Measurements from ENCODE around the gene RNF17.

Gene RNF17

DNA sequence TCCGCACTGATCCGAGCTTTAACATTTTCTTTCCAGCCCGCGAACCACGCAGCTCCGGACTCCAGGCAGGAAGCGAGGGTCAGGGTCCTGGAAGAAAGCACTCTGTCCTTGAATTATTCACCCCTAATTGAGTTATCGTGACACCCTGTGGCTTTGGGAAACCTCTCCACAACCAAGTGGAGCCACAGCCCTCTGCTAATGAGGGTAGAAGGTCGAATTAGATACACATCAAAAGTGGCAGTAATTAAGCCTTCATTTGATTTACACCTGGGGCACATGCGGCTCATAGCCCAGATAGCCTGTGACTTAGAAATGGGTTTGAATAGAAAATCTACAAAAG is 15.9 kb upstream of the RNF17 start:
- TF ChIP-seq, protein P1, sequence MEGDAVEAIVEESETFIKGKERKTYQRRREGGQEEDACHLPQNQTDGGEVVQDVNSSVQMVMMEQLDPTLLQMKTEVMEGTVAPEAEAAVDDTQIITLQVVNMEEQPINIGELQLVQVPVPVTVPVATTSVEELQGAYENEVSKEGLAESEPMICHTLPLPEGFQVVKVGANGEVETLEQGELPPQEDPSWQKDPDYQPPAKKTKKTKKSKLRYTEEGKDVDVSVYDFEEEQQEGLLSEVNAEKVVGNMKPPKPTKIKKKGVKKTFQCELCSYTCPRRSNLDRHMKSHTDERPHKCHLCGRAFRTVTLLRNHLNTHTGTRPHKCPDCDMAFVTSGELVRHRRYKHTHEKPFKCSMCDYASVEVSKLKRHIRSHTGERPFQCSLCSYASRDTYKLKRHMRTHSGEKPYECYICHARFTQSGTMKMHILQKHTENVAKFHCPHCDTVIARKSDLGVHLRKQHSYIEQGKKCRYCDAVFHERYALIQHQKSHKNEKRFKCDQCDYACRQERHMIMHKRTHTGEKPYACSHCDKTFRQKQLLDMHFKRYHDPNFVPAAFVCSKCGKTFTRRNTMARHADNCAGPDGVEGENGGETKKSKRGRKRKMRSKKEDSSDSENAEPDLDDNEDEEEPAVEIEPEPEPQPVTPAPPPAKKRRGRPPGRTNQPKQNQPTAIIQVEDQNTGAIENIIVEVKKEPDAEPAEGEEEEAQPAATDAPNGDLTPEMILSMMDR (IDR thresholded peaks at IDR 0.05; ENCODE audit: insufficient read depth, low read length, missing control alignments), result no peak
- POLR2A ChIA-PET, result no interaction called here

GRCh38 chr13:24759197-24759596 is 4.8 kb upstream of the RNF17 start:
- H3K4me3 ChIP-seq (ENCODE audit: low read depth, low read length), result no peak overlapping the region
- TF ChIP-seq, protein P1 (IDR thresholded peaks at IDR 0.05; ENCODE audit: insufficient read depth, low read length, missing control alignments), result no peak
- CTCF ChIA-PET, result no interaction called here
- POLR2A ChIA-PET, result no interaction called here
- no peak for DNase-seq (ENCODE audit: low read depth, low spot score)

More for the DNA sequence above, 15.9 kb upstream of the RNF17 start:
- CTCF ChIA-PET, result interaction anchor here (2.6 kb wide), 1 partner anchor 21 kb away, joined by 6 read pairs; no protein-coding TSS in a partner anchor
- H3K4me3 ChIP-seq (ENCODE audit: low read depth, low read length), result no peak overlapping the region; the same call in 1 of the 2 replicates
- no peak for DNase-seq (ENCODE audit: low read depth, low spot score)

- ChIA-PET CTCF (no interaction called here), POLR2A (no interaction called here)
- DNase-seq (ENCODE audit: low read depth, low spot score), result no peak
- no peak overlapping the region for H3K4me3 ChIP-seq (ENCODE audit: low read depth, low read length)
- TF ChIP-seq, protein P1 (IDR thresholded peaks at IDR 0.05; ENCODE audit: insufficient read depth, low read length, missing control alignments), result no peak
These were observed 284 bp downstream of the RNF17 start for GRCh38 chr13:24764276-24764630.

DNA sequence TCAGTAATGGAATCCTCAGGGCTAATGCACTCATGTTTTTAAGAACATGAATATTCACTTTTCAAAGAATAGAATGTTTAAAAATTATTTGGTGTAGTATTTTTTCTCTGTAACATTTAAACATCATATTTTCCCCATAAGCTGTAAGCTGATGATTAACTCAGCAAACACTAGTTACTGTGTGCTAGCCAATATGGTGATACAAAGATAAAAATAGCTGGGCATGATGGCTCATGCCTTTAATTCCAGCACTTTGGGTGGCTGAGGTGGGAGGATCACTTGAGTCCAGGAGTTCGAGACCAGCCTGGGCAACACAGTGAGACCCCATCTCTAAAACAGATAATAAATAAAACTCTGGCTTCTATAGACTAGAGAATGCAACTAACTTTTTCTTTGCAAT is 13.2 kb downstream of the RNF17 start:
- POLR2A ChIA-PET, result no interaction called here
- CTCF ChIA-PET, result no interaction called here
- no peak for DNase-seq (ENCODE audit: low read depth, low spot score)
- TF ChIP-seq, protein P1 (IDR thresholded peaks at IDR 0.05; ENCODE audit: insufficient read depth, low read length, missing control alignments), result no peak
- H3K4me3 ChIP-seq (ENCODE audit: low read depth, low read length), result no peak overlapping the region

DNA sequence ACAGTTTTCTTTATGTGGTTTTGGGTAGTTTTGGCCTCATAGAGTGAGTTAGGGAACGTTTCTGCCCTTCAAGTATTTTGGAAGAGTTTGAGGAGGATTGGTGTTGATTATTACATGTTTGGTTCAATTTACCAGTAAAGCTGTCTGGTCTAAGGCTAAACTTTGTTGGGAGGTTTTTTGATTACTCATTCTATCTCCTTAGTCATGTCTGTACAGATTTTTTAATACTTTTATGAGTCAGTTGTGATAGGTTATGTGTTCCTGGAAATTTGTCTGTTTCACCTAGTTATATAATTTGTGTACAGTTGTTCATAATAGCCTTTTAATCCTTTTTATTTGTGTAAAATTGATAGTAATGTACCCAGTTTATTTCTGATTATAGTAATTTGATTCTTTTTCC is 20.4 kb downstream of the RNF17 start:
- POLR2A ChIA-PET, result no interaction called here
- TF ChIP-seq, protein P1 (IDR thresholded peaks at IDR 0.05; ENCODE audit: insufficient read depth, low read length, missing control alignments), result no peak
- CTCF ChIA-PET, result no interaction called here
- no peak for DNase-seq (ENCODE audit: low read depth, low spot score)
- H3K4me3 ChIP-seq (ENCODE audit: low read depth, low read length), result no peak overlapping the region

DNA sequence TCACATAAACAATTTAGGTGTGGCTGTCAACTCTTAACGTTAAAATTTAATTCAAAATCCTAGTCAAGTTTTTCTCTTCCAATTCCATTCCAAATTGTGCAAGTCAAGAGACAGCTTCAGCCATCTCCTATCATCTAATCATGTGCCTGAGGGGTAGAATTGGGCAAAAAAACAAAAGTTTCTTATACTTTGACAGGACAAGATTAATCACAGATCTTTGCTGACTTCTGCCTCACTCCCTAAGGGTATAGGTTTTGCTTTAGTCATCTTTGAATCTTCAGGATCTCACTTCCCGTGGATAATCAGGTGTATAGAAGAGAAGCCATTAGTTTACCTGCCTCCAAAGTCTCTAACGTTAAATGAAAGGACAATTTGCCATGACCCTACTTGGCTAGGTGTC is 24.6 kb downstream of the RNF17 start:
- TF ChIP-seq, protein P1 (IDR thresholded peaks at IDR 0.05; ENCODE audit: insufficient read depth, low read length, missing control alignments), result no peak
- CTCF ChIA-PET, result no interaction called here
- no peak for DNase-seq (ENCODE audit: low read depth, low spot score)
- H3K4me3 ChIP-seq (ENCODE audit: low read depth, low read length), result no peak overlapping the region
- POLR2A ChIA-PET, result no interaction called here
